HG02571 (cell line): ENCODE data around the gene CHP1.
"Not testable (repeated sequence)": the region's sequence is repeated elsewhere in the genome, so short reads cannot be mapped to it uniquely, and the experiment has no call there.

Source experiments
- ATAC-seq: cut with Tn5 transposase; IDR thresholded peaks from one replicate; pipeline ENCODE4 v1.9.1; 2021; ENCODE audit warnings: mild to moderate bottlenecking, moderate library complexity; ENCODE audit not compliant: unreplicated experiment

The CHP1 gene

DNA sequence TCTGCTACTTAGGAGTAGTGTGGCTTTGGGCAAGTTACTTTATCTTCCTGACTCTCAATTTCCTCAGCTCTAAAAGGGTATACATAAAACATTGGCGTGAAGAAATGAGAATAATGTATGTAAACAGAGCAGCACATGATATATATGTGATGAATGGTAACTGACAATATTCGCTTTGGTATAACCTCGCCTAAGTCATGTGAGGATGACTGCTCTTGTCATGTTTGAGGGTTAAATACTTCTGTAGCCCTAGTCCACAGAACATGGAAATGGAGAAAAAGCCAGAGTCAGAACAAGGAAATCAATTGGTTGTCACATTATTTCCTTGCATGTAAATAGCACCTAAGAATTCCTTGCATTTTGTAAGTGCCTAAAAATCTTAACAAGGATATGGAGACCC is 25.0 kb downstream of the CHP1 start:
- ATAC-seq = no peak

- ATAC-seq = no peak
These were observed 25.5 kb downstream of the CHP1 start for GRCh38 chr15:41256577-41257038.

- ATAC-seq = no peak
These were observed 27.8 kb downstream of the CHP1 start for GRCh38 chr15:41258750-41259471.

DNA sequence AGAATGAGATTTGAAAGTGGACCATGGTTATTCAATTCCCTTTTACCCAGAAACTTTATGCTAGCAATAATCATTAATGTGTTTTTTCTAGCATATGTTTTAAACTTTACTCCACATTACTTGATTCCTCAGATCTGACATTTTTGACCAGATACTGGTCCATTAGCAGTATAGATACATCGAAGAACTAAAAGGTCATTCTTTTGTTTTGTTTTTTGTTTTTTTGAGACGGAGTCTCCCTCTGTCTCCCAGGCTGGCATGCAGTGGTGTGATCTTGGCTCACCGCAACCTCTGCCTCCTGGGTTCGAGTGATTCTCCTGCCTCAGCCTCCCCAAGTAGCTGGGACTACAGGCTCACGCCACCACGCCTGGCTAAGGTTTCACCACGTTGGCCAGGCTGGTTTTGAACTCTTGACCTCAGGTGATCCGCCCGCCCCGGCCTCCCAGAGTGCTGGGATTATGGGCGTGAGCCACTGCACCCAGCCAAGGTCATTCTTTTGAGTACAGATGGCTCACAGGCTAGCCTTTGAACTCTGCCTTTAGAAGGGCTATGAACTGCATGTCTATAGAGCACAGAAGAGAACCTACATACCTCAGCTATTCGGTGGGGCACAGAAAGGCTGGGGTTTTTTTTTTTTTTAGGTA is 28.6 kb downstream of the CHP1 start:
- ATAC-seq = no peak

- ATAC-seq = not testable (repeated sequence)
These were observed 29.9 kb downstream of the CHP1 start for GRCh38 chr15:41260924-41261323.

GRCh38 chr15:41262571-41262970 is 31.5 kb downstream of the CHP1 start:
- ATAC-seq = no peak

DNA sequence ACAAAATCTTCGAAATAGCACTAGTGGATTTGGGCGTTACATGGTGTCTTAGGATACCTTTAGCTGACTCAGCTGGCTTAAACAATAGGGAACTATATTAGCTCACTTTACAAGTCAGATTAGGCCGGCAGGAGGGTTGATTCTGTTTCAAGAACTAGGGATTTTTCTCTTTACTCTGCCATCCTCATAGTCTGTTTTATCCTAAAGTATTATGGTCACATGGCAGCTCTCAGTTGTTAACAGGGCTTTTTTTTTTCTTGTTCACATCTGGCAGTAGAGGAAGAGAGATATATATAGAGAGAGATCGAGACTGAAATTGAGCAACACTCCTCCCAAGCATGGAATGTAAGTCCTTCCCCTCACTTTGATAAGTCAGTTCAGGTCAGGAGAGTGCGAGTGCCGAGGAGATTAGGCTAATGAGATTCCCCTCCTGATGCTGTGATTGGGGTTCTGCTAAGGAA is 32.9 kb downstream of the CHP1 start:
- no peak for ATAC-seq

DNA sequence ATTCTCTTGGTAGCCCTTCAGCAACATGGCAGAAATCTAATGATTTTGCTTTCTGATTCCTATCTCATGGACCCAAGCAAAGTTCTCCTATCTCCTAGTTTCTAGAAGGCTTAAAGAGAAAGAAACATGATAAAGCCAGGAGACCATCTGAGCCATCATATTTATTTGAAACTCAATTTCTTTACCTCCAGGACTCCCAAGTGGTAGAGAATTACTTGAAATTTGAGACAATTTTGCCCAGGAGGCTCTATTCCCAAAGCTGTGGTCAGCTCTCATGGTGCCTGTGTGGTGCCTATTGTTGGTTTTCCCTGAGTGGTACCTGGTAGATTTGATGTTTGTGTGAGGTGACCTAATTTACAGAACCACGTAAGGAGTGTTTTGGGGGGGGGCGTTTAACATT is 38.8 kb downstream of the CHP1 start:
- no peak for ATAC-seq

GRCh38 chr15:41276831-41277230 is 45.8 kb downstream of the CHP1 start:
- no peak for ATAC-seq

- ATAC-seq = no peak
These were observed 47.3 kb downstream of the CHP1 start for GRCh38 chr15:41278319-41278718.

DNA sequence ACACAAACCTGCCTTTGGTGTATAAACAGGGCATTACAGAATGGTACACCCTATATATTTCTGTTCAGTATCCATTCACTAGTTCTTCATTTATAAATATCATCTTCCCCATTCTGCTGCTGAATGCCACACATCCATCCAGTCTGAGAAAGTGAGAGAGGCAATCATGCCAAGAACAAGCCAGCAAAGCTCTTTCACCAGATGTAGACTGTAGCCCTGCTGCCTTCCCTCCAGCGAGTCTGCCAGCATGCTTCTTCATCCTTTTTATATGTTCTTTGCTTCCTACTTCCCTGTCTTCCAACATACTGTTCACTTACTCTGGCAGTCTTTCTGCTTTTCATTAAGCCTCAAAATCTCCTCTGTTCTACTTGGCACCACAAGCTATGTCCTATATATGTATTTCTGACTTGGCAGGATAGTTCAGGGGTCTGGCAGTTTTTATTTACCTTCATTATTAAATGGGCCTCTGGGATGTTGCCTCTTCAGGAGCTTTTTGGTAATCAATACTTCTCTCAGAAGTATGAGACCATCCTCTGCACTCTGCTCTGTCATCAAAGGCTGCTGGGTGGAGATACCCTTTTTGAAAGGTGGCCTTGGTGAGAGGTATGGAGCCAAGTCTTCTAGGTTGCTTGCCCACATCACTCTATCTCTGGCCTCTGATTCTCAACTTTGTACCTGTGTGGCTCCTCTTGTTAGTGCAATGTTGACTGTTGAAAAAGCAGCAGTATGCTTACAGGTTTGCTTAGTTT is 48.6 kb downstream of the CHP1 start:
- ATAC-seq = no peak

DNA sequence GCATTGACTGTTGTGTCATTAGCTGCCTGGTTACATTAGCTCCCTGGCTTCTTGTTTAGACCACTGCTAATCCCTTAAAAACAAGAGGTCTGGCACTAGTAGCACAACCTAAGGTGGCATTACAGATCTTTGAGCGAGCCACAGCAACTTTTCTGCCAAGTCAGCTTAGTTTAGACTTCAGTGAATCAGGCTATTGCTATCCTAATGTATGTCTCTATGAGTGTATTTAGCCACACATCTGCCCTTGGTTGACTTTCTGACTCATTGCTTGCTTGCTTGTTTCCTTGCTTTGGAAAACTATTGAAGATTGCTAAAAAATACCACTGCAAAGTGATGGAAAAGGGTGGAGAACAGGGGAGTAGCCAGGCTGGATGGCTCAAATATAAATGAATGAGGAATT is 50.2 kb downstream of the CHP1 start:
- no peak for ATAC-seq

- ATAC-seq = not testable (repeated sequence)
These were observed 51.4 kb downstream of the CHP1 start for GRCh38 chr15:41282436-41282835.

DNA sequence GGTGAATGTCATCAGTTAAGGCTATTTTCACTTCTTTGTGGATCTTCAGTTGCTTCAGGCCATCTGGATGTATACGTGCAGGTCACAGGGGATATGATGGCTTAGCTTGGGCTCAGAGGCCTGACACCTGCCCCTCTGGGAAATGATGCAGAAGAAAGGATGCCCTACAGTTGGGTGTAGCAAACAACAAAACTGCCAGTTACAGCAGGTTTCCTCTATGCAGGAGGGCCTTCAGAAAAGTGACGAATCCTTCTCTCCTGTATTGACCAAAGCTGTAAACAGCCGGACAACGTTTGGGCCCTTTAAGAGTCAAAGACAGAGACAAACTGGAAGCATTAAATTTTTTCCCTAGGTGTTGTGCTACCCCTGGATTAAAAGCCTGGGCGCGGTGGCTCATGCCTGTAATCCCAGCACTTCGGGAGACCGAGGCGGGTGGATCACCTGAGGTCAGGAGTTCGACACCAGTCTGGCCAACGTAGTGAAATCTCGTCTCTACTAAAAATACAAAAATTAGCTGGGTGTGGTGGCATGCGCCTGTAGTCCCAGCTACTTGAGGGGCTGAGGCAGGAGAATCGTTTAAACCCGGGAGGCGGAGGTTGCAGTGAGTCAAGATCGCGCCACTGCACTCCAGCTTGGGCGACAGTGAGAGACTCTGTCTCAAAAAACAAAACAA is 52.0 kb downstream of the CHP1 start:
- not testable (repeated sequence) for ATAC-seq

DNA sequence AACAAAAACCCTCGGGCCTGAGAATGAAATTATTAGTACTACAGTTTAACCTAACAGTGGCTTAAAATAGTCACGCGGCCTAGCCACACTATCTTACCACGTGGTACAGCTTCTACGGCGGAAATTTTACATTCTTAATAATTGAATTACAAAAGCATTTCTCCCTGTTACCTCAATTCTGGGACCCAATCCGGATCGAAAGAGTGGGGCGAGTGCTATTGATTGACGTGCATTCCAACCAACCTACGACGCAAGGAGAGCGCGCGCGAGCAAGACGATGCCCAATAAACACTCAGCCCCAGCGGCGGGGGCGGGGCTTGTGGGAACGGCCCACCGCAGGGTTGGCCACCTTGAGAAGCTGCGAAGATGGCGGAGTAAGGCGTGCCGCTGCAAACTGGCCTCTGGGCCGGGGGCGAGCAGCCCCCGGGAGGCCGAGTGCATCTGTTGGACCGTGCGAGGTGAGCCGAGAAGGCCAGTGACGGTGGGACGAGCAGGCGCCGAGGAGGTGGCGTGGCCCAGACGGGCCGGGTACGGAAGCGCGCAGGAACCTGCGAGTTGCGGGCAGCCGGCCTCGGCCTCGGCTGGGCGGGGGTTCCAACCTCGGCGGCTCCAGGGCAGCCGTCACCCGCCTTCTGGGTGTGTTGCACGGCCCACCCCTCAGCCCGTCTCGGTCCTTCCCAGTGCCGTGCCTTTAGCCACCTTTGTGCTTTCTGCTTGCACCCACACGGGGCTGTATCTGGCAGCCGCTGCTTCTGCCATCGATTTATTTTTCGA is 52.8 kb downstream of the CHP1 start:
- ATAC-seq = peak; percentile 96

DNA sequence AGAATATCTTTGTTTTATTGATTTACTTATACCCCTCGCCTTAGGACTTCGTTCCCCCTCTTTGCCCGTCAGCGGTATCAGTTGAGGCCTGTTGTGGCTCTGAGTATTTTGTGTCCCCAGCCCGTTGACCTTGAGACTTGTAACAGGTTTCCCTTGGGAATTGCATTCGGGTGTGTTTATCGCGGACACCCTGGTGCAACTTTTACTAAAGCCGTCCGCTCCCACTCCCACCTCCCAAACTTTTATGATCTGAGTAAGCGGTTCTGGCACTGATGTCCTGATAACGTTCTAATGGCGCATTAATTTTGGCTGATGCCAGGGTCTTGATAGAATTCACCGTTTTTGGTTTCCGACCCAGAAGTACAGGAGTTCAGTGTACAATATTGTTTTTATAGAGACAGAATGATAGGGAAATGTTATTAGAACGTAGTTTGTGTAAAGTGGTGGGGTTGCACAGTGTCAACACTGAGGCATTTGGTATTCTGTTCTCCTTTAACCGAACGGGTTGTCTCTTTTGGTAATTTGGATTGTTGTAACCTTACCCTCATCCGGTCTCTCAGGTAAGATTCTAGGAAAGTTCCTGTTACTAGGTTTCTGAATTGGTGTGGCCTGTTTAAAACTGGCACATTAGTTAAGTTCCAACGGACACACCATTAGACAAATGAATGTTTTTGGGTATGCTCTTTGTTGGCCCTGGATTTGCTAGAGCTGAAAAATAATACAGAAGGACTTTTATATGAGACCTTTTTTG is 53.5 kb downstream of the CHP1 start:
- no peak for ATAC-seq

GRCh38 chr15:41285285-41285684 is 54.2 kb downstream of the CHP1 start:
- no peak for ATAC-seq

DNA sequence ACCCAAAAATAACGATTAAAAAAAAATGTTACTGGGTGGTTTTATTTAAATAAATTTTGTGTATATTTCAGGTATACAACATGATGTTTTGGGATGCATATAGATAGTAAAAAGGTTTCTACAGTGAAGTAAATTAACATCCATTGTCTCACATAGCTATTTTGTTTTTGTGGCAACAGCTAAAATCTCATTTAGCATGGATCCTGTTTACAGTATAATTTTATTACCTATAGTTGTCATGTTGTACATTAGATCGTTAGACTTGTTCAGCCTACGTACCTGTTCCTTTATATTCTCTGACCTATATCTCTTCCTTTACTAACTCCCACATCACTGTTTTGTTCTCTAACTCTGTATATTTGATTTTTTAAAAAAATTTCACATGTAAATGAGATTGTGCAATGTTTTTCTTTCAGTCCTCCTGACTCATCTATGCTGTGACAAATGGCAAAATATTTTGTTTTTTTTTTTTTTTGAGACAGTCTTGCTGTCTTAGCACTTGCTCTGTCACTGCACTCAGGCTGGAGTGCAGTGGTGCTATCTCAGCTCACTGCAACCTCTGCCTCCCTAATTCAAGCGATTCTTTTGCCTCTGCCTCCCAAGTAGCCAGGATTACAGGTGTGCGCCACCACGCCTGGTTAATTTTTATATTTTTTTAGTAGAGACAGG is 55.7 kb downstream of the CHP1 start:
- ATAC-seq = no peak

DNA sequence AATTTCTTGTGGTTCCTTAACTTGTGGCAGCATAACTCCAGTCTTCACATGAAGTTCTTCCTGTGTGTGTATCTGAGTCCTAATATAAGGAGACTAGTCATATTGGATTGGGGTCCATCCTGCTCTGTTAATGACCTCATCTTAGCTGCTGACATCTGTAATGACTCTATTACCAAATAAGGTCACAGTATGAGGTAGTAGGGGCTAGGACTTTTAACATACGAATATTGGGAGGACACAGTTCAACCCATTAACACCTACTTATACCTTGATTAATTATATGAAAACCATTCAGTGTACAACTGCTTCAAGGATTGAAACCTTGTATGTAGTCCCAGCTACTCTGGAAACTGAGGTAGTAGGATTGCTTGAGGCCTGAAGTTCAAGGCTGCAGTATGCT is 57.4 kb downstream of the CHP1 start:
- no peak for ATAC-seq
